PC-3 (cell line): ENCODE measurements around the gene CCDC63. TPM values are rescaled to one million over a fixed set of nuclear protein-coding genes. Genes with fewer than 3 reads are reported as not detected.

Source experiments
- ATAC-seq: fragments of 200-7000 bp; cut with Tn5 transposase; 2 replicates; pipeline ENCODE4 v1.9.1; 2020; ENCODE audit warnings: mild to moderate bottlenecking, moderate library complexity
- BruUV-seq: library from RNA; stranded (reverse); fragments of 400-500 nt; replicated peaks from 2 replicates; lab custom pipeline; 2021; lab: Mats Ljungman, UMichigan
- CTCF ChIA-PET: fragments of 300-600 bp; sonication (Branson Sonifier 250); formaldehyde crosslinking; loops from one replicate; lab custom pipeline; 2022; ENCODE audit warnings: antibody characterized with exemption; lab: Charles Lee
- POLR2A ChIA-PET: fragments of 300-600 bp; sonication (Branson Sonifier 250); formaldehyde crosslinking; loops from one replicate; lab custom pipeline; 2022; ENCODE audit warnings: antibody characterized with exemption; ENCODE audit not compliant: unreplicated experiment; lab: Charles Lee
- DNase-seq: peaks from one replicate; pipeline ENCODE4 v3.0.0-alpha.2; 2015
- H2AFZ ChIP-seq: fragments of 300-600 bp; sonication (generic); 2 replicates; pipeline ENCODE4 v1.6.0; 2016; ENCODE audit warnings: antibody characterized with exemption, low read length
- H3F3A ChIP-seq: fragments of 300-600 bp; sonication (generic); one replicate; pipeline ENCODE4 v1.6.0; 2017; ENCODE audit warnings: antibody characterized with exemption, low read length, control low read depth, mild to moderate bottlenecking; ENCODE audit not compliant: unreplicated experiment
- H3K27ac ChIP-seq: fragments of 300-600 bp; sonication (generic); 2 replicates; pipeline ENCODE4 v1.5.1; 2016; ENCODE audit warnings: mild to moderate bottlenecking, low read length
- H3K27me3 ChIP-seq: fragments of 300-600 bp; sonication (generic); 2 replicates; pipeline ENCODE4 v1.6.1; 2016; ENCODE audit warnings: low read length, mixed read lengths
- H3K36me3 ChIP-seq: fragments of 300-600 bp; sonication (generic); 2 replicates; pipeline ENCODE4 v1.6.1; 2016; ENCODE audit warnings: low read depth, mixed run types, low read length, mixed read lengths
- H3K4me1 ChIP-seq: fragments of 300-600 bp; sonication (generic); 2 replicates; pipeline ENCODE4 v1.5.1; 2016; ENCODE audit warnings: low read length; ENCODE audit not compliant: insufficient read depth
- H3K4me2 ChIP-seq: fragments of 300-600 bp; sonication (generic); 2 replicates; pipeline ENCODE4 v1.6.0; 2016; ENCODE audit warnings: low read length
- H3K4me3 ChIP-seq: fragments of 300-600 bp; sonication (generic); 2 replicates; pipeline ENCODE4 v1.5.1; 2016; ENCODE audit warnings: mild to moderate bottlenecking, low read length, mixed read lengths
- H3K79me2 ChIP-seq: fragments of 300-600 bp; sonication (generic); 2 replicates; pipeline ENCODE4 v1.6.1; 2017; ENCODE audit warnings: low read length, mixed read lengths
- H3K9ac ChIP-seq: fragments of 300-600 bp; sonication (generic); 2 replicates; pipeline ENCODE4 v1.6.0; 2016; ENCODE audit warnings: mild to moderate bottlenecking, low read length
- H3K9me2 ChIP-seq: fragments of 300-600 bp; sonication (generic); replicated peaks from 2 replicates; pipeline ENCODE4 v1.6.1; 2016; ENCODE audit warnings: mixed run types, low read length, mixed read lengths
- H3K9me3 ChIP-seq: fragments of 300-600 bp; sonication (generic); 2 replicates; pipeline ENCODE4 v1.6.1; 2016; ENCODE audit warnings: low read length, mixed read lengths
- H4K20me1 ChIP-seq: fragments of 300-600 bp; sonication (generic); 2 replicates; pipeline ENCODE4 v1.6.1; 2016; ENCODE audit warnings: low read length, mixed read lengths
- CTCF ChIP-seq: fragments of 300-600 bp; sonication (generic); conservative IDR thresholded peaks from 2 replicates; pipeline ENCODE4 v1.5.1; 2017; ENCODE audit warnings: antibody characterized with exemption, low read depth, mild to moderate bottlenecking, low read length
- EZH2 ChIP-seq: fragments of 300-600 bp; sonication (generic); IDR thresholded peaks from one replicate; pipeline ENCODE4 v1.6.1; 2017; ENCODE audit warnings: antibody characterized with exemption, mild to moderate bottlenecking, low read length; ENCODE audit not compliant: unreplicated experiment
- EZH2phosphoT487 ChIP-seq: fragments of 300-600 bp; sonication (generic); IDR thresholded peaks from 2 replicates; pipeline ENCODE4 v1.6.1; 2018; ENCODE audit warnings: mild to moderate bottlenecking, antibody characterized with exemption, low read length, borderline replicate concordance
- intact Hi-C: fragments of 100-400 bp; cut with micrococcal nuclease; formaldehyde crosslinking; loops from 2 replicates; pipeline ENCODE4 v1.9.0; 2023
- total RNA-seq: library from RNA; depleted of rRNA; stranded (reverse); fragments of >200 nt; gene quantifications from 2 replicates; pipeline ENCODE4 v1.2.3, GENCODE V29; 2014

CCDC63 gene
- total RNA-seq, 1 experiment from 2014 or later, result not detected

GRCh38 chr12:110929818-110930217, 83.0 kb downstream of the CCDC63 start:
- ChIA-PET POLR2A (no interaction called here), CTCF (no interaction called here)
- no peak overlapping the region for H3K9ac ChIP-seq
- H3K27me3 ChIP-seq, result no peaks in the 10 kb centered on the region
- DNase-seq (no peak), ATAC-seq (no peak)
- H3K4me2 ChIP-seq, result no peak overlapping the region
- H3K4me3 ChIP-seq, result no peak overlapping the region
- H3K9me3 ChIP-seq, result no peaks in the 10 kb centered on the region
- peaks cover 10% of the 10 kb centered on the region for H3K4me1 ChIP-seq
- no peaks in the 10 kb centered on the region for H4K20me1 ChIP-seq
- H3K27ac ChIP-seq, result no peak overlapping the region
- H3K9me2 ChIP-seq, result no peaks in the 10 kb centered on the region
- TF ChIP-seq EZH2 (no peak), CTCF (no peak), EZH2phosphoT487 (no peak)
- no peak overlapping the region for H2AFZ ChIP-seq
- no peaks in the 10 kb centered on the region for H3K79me2 ChIP-seq
- H3K36me3 ChIP-seq, result no peaks in the 10 kb centered on the region
- H3F3A ChIP-seq, result no peaks in the 10 kb centered on the region
- intact Hi-C loops, result no loop called here
- BruUV-seq, result no TSS peak

- no peaks in the 10 kb centered on the region for H4K20me1 ChIP-seq
- no peak overlapping the region for H3K9ac ChIP-seq
- H3K79me2 ChIP-seq, result no peaks in the 10 kb centered on the region
- H3K4me1 ChIP-seq, result peaks cover 11% of the 10 kb centered on the region
- no peaks in the 10 kb centered on the region for H3K9me2 ChIP-seq
- DNase-seq (no peak), ATAC-seq (no peak)
- H3K4me3 ChIP-seq, result no peak overlapping the region
- intact Hi-C loops, result no loop called here
- no peaks in the 10 kb centered on the region for H3K36me3 ChIP-seq
- no peak overlapping the region for H3K4me2 ChIP-seq
- H2AFZ ChIP-seq, result no peak overlapping the region
- BruUV-seq, result no TSS peak
- H3K9me3 ChIP-seq, result no peaks in the 10 kb centered on the region
- TF ChIP-seq CTCF (no peak), EZH2phosphoT487 (no peak), EZH2 (no peak)
- no peaks in the 10 kb centered on the region for H3F3A ChIP-seq
- POLR2A ChIA-PET, result no interaction called here
- no peak overlapping the region for H3K27ac ChIP-seq
- CTCF ChIA-PET, result no interaction called here
- H3K27me3 ChIP-seq, result no peaks in the 10 kb centered on the region
Observed at GRCh38 chr12:110930348-110931314, 83.8 kb downstream of the CCDC63 start.

- H2AFZ ChIP-seq, result no peak overlapping the region
- ChIA-PET POLR2A (no interaction called here), CTCF (no interaction called here)
- H3K9me2 ChIP-seq, result no peaks in the 10 kb centered on the region
- DNase-seq (no peak), ATAC-seq (no peak)
- no peaks in the 10 kb centered on the region for H3K36me3 ChIP-seq
- no peak overlapping the region for H3K4me3 ChIP-seq
- H3K79me2 ChIP-seq, result no peaks in the 10 kb centered on the region
- no peaks in the 10 kb centered on the region for H3K27me3 ChIP-seq
- H3F3A ChIP-seq, result no peaks in the 10 kb centered on the region
- H3K27ac ChIP-seq, result no peak overlapping the region
- TF ChIP-seq EZH2 (no peak), EZH2phosphoT487 (no peak), CTCF (no peak)
- no peaks in the 10 kb centered on the region for H3K9me3 ChIP-seq
- H3K9ac ChIP-seq, result no peak overlapping the region
- no TSS peak for BruUV-seq
- H3K4me2 ChIP-seq, result no peak overlapping the region
- H3K4me1 ChIP-seq, result peaks cover 11% of the 10 kb centered on the region
- H4K20me1 ChIP-seq, result no peaks in the 10 kb centered on the region
- intact Hi-C loops, result no loop called here
Observed at GRCh38 chr12:110931315-110931728, 84.5 kb downstream of the CCDC63 start.
